PC-3 (cell line): ENCODE measurements around the gene SLC7A5.
"Not testable (repeated sequence)": the region's sequence is repeated elsewhere in the genome, so short reads cannot be mapped to it uniquely, and the experiment has no call there.

ENCODE experiments used
- CTCF ChIP-seq: fragments of 300-600 bp; sonication (generic); conservative IDR thresholded peaks from 2 replicates; pipeline ENCODE4 v1.5.1; 2017; ENCODE audit warnings: antibody characterized with exemption, low read depth, mild to moderate bottlenecking, low read length
- EZH2 ChIP-seq: fragments of 300-600 bp; sonication (generic); IDR thresholded peaks from one replicate; pipeline ENCODE4 v1.6.1; 2017; ENCODE audit warnings: antibody characterized with exemption, mild to moderate bottlenecking, low read length; ENCODE audit not compliant: unreplicated experiment

GRCh38 chr16:87861300-87862099, 7.8 kb downstream of the SLC7A5 start:
- TF ChIP-seq CTCF, EZH2: not testable (repeated sequence)
